Breast epithelium (tissue), 4 donors: ENCODE data around the gene TMEM54. TPM values are rescaled to one million over a fixed set of nuclear protein-coding genes. Genes with fewer than 3 reads are reported as not detected.

ENCODE experiments used
- DNase-seq, 2 donors: peaks; one replicate each; pipeline ENCODE4 v3.0.0-alpha.2; 2019; ENCODE audit warnings: low spot score in 2 of 2
- H3K27ac ChIP-seq, 2 donors: fragments of 200-600 bp; sonication (generic) in 1 of 2; one replicate each; pipeline ENCODE4 v1.5.1; 2016 to 2019; ENCODE audit warnings: mild to moderate bottlenecking in 1 of 2
- H3K27me3 ChIP-seq, 2 donors: fragments of 200-600 bp; sonication (generic) in 1 of 2; one replicate each; pipeline versions ENCODE4 v1.5.1 to v1.6.0; 2017 to 2019; ENCODE audit warnings: control low read depth in 1 of 2, mild to moderate bottlenecking in 1 of 2
- H3K36me3 ChIP-seq: fragments of 200-600 bp; one replicate; pipeline ENCODE4 v1.5.1; 2019
- H3K4me1 ChIP-seq, 2 donors: fragments of 200-600 bp; sonication (generic); one replicate each; pipeline ENCODE4 v1.5.1; 2016 to 2019; ENCODE audit warnings: control low read depth in 1 of 2
- H3K4me3 ChIP-seq, 3 donors: fragments of 200-600 bp; sonication (generic); 1 replicate in 2 of 3; 2 replicates in 1 of 3; pipeline ENCODE4 v1.5.1; 2016 to 2019; ENCODE audit warnings: mild to moderate bottlenecking in 3 of 3, moderate library complexity in 2 of 3
- H3K9me3 ChIP-seq, 2 donors: fragments of 200-600 bp; sonication (generic) in 1 of 2; one replicate each; pipeline ENCODE4 v1.5.1; 2016 to 2019; ENCODE audit warnings: control low read depth in 1 of 2
- CTCF ChIP-seq, 3 donors: fragments of 450-650 bp; IDR thresholded peaks; one replicate each; pipeline ENCODE4 v1.5.1; 2016 to 2017; ENCODE audit warnings: antibody characterized with exemption in 3 of 3, mild to moderate bottlenecking in 3 of 3, moderate library complexity in 3 of 3
- POLR2A ChIP-seq: fragments of 450-650 bp; IDR thresholded peaks from one replicate; pipeline ENCODE4 v1.6.1; 2016; ENCODE audit warnings: antibody characterized with exemption, mild to moderate bottlenecking, moderate library complexity
- POLR2AphosphoS5 ChIP-seq, 3 donors: sonication (generic); formaldehyde crosslinking; IDR thresholded peaks; one replicate each; pipeline ENCODE4 v1.6.1; 2017; ENCODE audit warnings: antibody characterized with exemption in 3 of 3
- intact Hi-C: fragments of 100-400 bp; cut with DNase I; formaldehyde crosslinking; loops from one replicate; pipeline ENCODE4 v1.15.1; 2023; ENCODE audit warnings: low total_unique reads
- total RNA-seq, 3 donors: library from RNA; depleted of rRNA; stranded (reverse); fragments of >200 nt; gene quantifications; one replicate each; pipeline ENCODE4 v1.1.0, GENCODE V29; 2016

Gene TMEM54
- total RNA-seq, 3 donors from 2014 or later = 26.9 to 109 (median 94.8) TPM

- H3K4me1 ChIP-seq = no peaks in the 10 kb centered on the region
- no peak for DNase-seq
- peaks cover 0 to 11% of the 10 kb centered on the region in 2 donors for H3K27me3 ChIP-seq
- H3K4me3 ChIP-seq = no peak overlapping the region
- intact Hi-C loops = no loop called here
- H3K9me3 ChIP-seq = no peaks in the 10 kb centered on the region
- no peaks in the 10 kb centered on the region for H3K36me3 ChIP-seq
- H3K27ac ChIP-seq = no peak overlapping the region
- no peak for TF ChIP-seq POLR2A
- no peak for TF ChIP-seq CTCF (IDR thresholded peaks at IDR 0.05)
These were observed 19.6 kb upstream of the TMEM54 start for GRCh38 chr1:32920833-32921232.

GRCh38 chr1:32919811-32920733 is 18.9 kb upstream of the TMEM54 start:
- intact Hi-C loops = no loop called here
- DNase-seq = no peak
- TF ChIP-seq POLR2AphosphoS5 (IDR thresholded peaks at IDR 0.05) (no peak), POLR2A (no peak), CTCF (IDR thresholded peaks at IDR 0.05) (no peak)
- H3K4me1 ChIP-seq = no peaks in the 10 kb centered on the region
- H3K9me3 ChIP-seq = no peaks in the 10 kb centered on the region
- H3K27me3 ChIP-seq = peaks cover 0 to 11% of the 10 kb centered on the region in 2 donors
- no peak overlapping the region for H3K27ac ChIP-seq
- no peaks in the 10 kb centered on the region for H3K36me3 ChIP-seq
- H3K4me3 ChIP-seq = no peak overlapping the region

GRCh38 chr1:32918179-32918578 is 17.0 kb upstream of the TMEM54 start:
- no peak overlapping the region for H3K4me3 ChIP-seq
- H3K27ac ChIP-seq = no peak overlapping the region
- H3K36me3 ChIP-seq = no peaks in the 10 kb centered on the region
- H3K9me3 ChIP-seq = no peaks in the 10 kb centered on the region
- intact Hi-C loops = no loop called here
- H3K27me3 ChIP-seq = no peaks in the 10 kb centered on the region
- H3K4me1 ChIP-seq = no peaks in the 10 kb centered on the region
- TF ChIP-seq CTCF (IDR thresholded peaks at IDR 0.05) (no peak), POLR2AphosphoS5 (IDR thresholded peaks at IDR 0.05) (no peak)
- DNase-seq = no peak

GRCh38 chr1:32917521-32917920 is 16.3 kb upstream of the TMEM54 start:
- Histone ChIP-seq H3K9me3 (no peaks in the 10 kb centered on the region), H3K4me1 (no peaks in the 10 kb centered on the region), H3K27me3 (no peaks in the 10 kb centered on the region), H3K4me3 (no peak overlapping the region), H3K36me3 (no peaks in the 10 kb centered on the region), H3K27ac (no peak overlapping the region)
- intact Hi-C loops = no loop called here
- no peak for DNase-seq
- TF ChIP-seq POLR2AphosphoS5 (IDR thresholded peaks at IDR 0.05) (no peak), POLR2A (no peak), CTCF (IDR thresholded peaks at IDR 0.05) (no peak)
